Fibroblast of pulmonary artery (primary cell): Measurements from ENCODE around the gene ARHGDIA.

Source experiments
- DNase-seq: peaks from one replicate; pipeline ENCODE4 v3.0.0-alpha.2; 2010; ENCODE audit warnings: low read depth
- H3K4me3 ChIP-seq: replicated peaks from 2 replicates; pipeline ENCODE4 v1.5.1; 2011; ENCODE audit warnings: low read depth, mild to moderate bottlenecking, control low read depth, low read length, moderate library complexity
- CTCF ChIP-seq: IDR thresholded peaks from 2 replicates; pipeline ENCODE4 v1.5.1; 2011; ENCODE audit warnings: mild to moderate bottlenecking, control low read depth, low read length, inconsistent platforms; ENCODE audit errors: missing control alignments

ARHGDIA gene

GRCh38 chr17:81885454-81885853 is 14.3 kb upstream of the ARHGDIA start:
- no peak for TF ChIP-seq CTCF
- H3K4me3 ChIP-seq: no peak overlapping the region
- DNase-seq: no peak

GRCh38 chr17:81884968-81885367 is 13.8 kb upstream of the ARHGDIA start:
- no peak for DNase-seq
- TF ChIP-seq CTCF: no peak
- no peak overlapping the region for H3K4me3 ChIP-seq

- no peak for TF ChIP-seq CTCF
- no peak for DNase-seq
- no peak overlapping the region for H3K4me3 ChIP-seq
Observed at GRCh38 chr17:81884520-81884919, 13.4 kb upstream of the ARHGDIA start.

DNA sequence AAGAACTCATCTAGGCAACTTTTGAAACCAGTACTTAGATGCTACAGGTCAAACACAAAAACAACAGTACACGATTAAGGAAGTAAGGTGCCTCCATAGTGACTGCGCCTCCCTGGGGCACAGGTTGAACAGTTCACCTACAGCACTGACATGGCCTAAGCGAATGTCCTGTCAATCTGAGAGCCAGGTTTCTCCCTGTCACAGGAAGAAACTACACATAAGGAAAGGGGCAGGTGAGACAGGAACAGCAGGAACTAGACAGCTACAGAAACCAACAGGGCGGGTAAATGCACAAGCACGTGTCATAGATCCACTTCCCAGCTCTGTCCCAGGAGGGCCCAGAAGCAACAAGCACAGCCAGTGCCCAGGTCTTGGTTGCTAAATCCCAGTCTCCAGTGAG is 8.0 kb upstream of the ARHGDIA start:
- no peak for TF ChIP-seq CTCF
- DNase-seq: no peak
- H3K4me3 ChIP-seq: no peak overlapping the region

DNA sequence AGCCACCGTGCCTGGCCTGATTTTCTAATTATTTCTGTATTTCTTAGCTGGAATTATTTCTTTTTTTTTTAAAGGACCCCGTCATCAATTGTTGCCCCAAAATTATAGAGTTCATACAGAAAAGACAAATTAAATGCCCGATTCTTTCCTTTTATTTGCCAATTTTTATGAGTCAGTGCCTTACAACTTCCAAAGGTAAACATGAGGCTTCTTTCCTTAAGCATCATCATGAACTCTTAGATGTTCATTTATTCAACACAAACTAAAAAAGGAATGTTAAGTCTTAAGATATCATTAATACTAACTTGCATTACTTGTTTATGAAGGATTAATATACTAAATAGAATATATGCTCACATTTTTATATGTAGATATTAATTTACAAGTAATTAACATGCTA is 7.2 kb upstream of the ARHGDIA start:
- no peak for DNase-seq
- no peak overlapping the region for H3K4me3 ChIP-seq
- no peak for TF ChIP-seq CTCF

GRCh38 chr17:81877569-81877968 is 6.4 kb upstream of the ARHGDIA start:
- TF ChIP-seq CTCF: no peak
- H3K4me3 ChIP-seq: no peak overlapping the region
- no peak for DNase-seq

GRCh38 chr17:81871387-81872230 is 472 bp upstream of the ARHGDIA start:
- peak overlapping the region; percentile 86 for H3K4me3 ChIP-seq
- TF ChIP-seq CTCF: no peak
- DNase-seq: peak; percentile 90
